ENCODE data around the gene ABHD13. TPM values are rescaled to one million over a fixed set of nuclear protein-coding genes. Genes with fewer than 3 reads are reported as not detected.

Gene ABHD13
- total RNA-seq, 1 donor from 2014 or later: 10.5 TPM

DNA sequence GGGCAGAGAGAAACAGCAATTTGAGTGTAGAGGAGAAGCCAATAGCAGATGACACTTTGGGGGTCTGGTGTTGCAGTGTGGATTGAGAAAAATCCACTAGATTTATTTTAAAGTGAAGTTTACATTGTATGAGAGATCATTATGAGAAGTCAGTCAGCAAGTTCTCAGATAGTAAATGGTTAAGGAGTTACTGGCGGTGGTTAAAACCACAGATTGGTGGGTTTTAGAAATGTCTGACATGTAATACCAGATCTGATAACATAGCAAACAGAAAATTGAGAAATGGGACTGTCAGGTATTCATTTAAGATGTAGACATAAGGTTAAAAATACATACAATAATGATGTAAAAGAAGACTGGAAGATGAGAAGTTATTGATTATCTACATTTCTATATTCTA lies 7.2 kb downstream of the ABHD13 start:
- intact Hi-C loops (cut with DNase I): no loop called here
- no peak for TF ChIP-seq CTCF (IDR thresholded peaks at IDR 0.05)
- no peak for DNase-seq
- Histone ChIP-seq H3K36me3 (peaks cover 4% of the 10 kb centered on the region), H3K27ac (no peak overlapping the region), H3K27me3 (ENCODE audit: low read depth) (no peaks in the 10 kb centered on the region), H3K4me1 (peaks cover 58% of the 10 kb centered on the region), H3K9me3 (no peaks in the 10 kb centered on the region), H3K4me3 (no peak overlapping the region)
- ATAC-seq: no peak

DNA sequence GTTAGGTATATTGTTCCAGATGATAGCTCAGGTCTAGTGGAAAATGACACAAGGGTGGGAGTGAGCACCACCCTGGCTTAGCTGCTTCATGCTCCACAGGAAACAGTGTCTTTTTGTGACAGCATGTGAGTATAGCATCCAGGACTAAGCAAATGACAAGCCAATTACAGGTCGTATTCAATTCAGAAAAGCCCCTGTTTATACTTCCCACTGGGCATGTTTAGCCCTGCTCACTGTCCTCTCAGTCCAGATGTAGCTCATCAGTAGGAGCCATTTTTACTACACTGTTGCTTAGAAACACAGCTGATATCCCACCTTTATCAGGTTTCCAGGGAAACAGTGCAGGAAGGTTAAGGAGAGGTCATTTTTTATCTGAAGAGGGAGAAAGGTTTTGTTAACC lies 8.0 kb downstream of the ABHD13 start:
- peaks cover 4% of the 10 kb centered on the region for H3K36me3 ChIP-seq
- no peak for TF ChIP-seq CTCF (IDR thresholded peaks at IDR 0.05)
- no peaks in the 10 kb centered on the region for H3K27me3 ChIP-seq (ENCODE audit: low read depth)
- no peak overlapping the region for H3K27ac ChIP-seq
- intact Hi-C loops (cut with DNase I): no loop called here
- DNase-seq (no peak), ATAC-seq (peak; percentile 15 to 44)
- peaks cover 56% of the 10 kb centered on the region for H3K4me1 ChIP-seq
- no peaks in the 10 kb centered on the region for H3K9me3 ChIP-seq
- no peak overlapping the region for H3K4me3 ChIP-seq

GRCh38 chr13:108227651-108228272 lies 9.6 kb downstream of the ABHD13 start:
- no peak overlapping the region for H3K27ac ChIP-seq
- no peaks in the 10 kb centered on the region for H3K9me3 ChIP-seq
- ATAC-seq: no peak
- H3K36me3 ChIP-seq: peaks cover 4% of the 10 kb centered on the region
- no peak for DNase-seq
- intact Hi-C loops (cut with DNase I): no loop called here
- TF ChIP-seq CTCF (IDR thresholded peaks at IDR 0.05): peak; percentile 84
- no peak overlapping the region for H3K4me3 ChIP-seq
- H3K27me3 ChIP-seq (ENCODE audit: low read depth): no peaks in the 10 kb centered on the region
- peaks cover 53% of the 10 kb centered on the region for H3K4me1 ChIP-seq

DNA sequence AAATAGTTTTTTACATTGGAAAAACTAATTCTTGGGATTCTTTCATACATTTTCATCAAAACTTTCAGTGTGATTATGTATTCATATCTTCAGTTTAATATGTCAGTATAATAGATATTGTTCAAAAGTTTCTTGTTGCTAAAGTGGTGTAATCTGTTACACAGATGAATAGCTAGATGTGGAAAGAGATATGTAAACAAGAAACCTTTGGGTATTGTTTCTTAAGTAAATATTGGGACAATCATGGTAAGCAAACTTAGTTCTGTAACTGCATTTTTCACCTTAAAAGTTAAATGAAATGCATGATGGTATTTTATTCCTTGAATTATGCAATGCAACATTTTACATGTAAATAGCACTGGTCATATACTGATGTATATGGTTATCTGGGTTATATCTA lies 12.2 kb downstream of the ABHD13 start:
- Histone ChIP-seq H3K4me1 (peaks cover 32% of the 10 kb centered on the region), H3K27me3 (ENCODE audit: low read depth) (no peaks in the 10 kb centered on the region), H3K9me3 (no peaks in the 10 kb centered on the region), H3K4me3 (no peak overlapping the region), H3K27ac (no peak overlapping the region), H3K36me3 (peaks cover 4% of the 10 kb centered on the region)
- intact Hi-C loops (cut with DNase I): no loop called here
- ATAC-seq (no peak), DNase-seq (no peak)
- TF ChIP-seq CTCF (IDR thresholded peaks at IDR 0.05): no peak

DNA sequence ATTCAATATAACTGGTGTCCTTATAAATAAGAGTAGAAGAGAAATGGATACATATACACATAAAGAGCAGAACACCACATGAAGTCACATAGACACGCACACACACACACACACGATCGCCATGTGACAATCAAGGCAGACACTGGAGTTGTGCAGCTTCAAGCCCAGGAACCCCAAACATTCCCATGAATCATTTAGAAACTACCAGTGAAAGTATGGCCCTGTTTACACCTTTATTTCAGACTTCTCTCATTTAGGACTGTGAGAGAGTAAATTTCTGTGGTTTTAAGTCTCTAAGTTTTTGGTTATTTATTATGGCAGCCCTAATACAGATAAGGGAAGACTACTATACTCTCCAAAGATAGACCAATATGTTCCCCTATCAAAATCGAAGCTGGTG lies 31.0 kb downstream of the ABHD13 start:
- Histone ChIP-seq H3K4me3 (no peak overlapping the region), H3K4me1 (no peaks in the 10 kb centered on the region), H3K27me3 (ENCODE audit: low read depth) (no peaks in the 10 kb centered on the region), H3K9me3 (no peaks in the 10 kb centered on the region), H3K36me3 (no peaks in the 10 kb centered on the region), H3K27ac (no peak overlapping the region)
- ATAC-seq (no peak), DNase-seq (no peak)
- intact Hi-C loops (cut with DNase I): no loop called here
- TF ChIP-seq CTCF (IDR thresholded peaks at IDR 0.05): no peak
